ENCODE results near the gene SH3RF2. TPM values are rescaled to one million over a fixed set of nuclear protein-coding genes. Genes with fewer than 3 reads are reported as not detected.

Gene SH3RF2
- 2.6 and 3.6 TPM in 2 replicates for total RNA-seq

GRCh38 chr5:145936401-145937131, at the start of gene SH3RF2:
Gene SH3RF2, plus strand, starts transcription at chr5:145936578. Its CDS starts 1,351 bp downstream, at chr5:145937929.

DNA sequence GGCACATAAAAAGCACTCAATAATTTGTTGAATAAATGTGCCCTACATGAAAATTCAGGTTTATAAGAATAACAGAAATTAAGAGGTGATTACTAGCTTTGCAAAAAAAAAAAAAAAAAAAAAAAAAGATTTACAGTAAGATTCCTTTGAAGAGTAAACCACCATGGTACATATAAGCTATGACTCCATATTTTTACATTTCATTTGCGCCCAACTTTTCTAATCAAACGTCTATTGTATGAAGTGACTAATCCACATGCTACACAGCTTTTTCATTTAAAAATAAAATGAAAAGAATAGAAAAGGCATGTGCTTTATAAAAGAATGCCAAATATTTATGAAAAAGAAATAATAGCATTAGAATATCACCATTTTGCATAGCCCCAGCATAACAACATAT, 169.1 kb downstream of the SH3RF2 start, which contains the start of gene PLAC8L1:
Gene PLAC8L1 (minus strand): TSS at position 101 of the 400 bp plus-strand sequence. CDS start 1,266 bp downstream, outside the sequence.

Other genes starting within 250 kb of the SH3RF2 start
- 25.0 and 39.8 TPM in 2 replicates for gene PRELID2, start 101.2 kb upstream of the SH3RF2 start, total RNA-seq
- not detected in 2 replicates for gene GRXCR2, start 63.6 kb upstream of the SH3RF2 start, total RNA-seq
- gene PLAC8L1, start 169.0 kb downstream of the SH3RF2 start, total RNA-seq = not detected in 2 replicates
- gene LARS1, start 246.1 kb downstream of the SH3RF2 start, total RNA-seq = 138 and 176 TPM in 2 replicates

Data from epithelial cell of umbilical artery (primary cell).